Head of caudate nucleus (tissue), 42 donors: Measurements from ENCODE around the gene BCO1.
A peak's percentile ranks its signal among the peaks of the same experiment; 100 is the strongest.
"Not testable (repeated sequence)": the region's sequence is repeated elsewhere in the genome, so short reads cannot be mapped to it uniquely, and the experiment has no call there.

Source experiments
- DNase-seq, 42 donors: peaks; one replicate each; pipeline versions ENCODE4 v3.0.0 to v3.0.0-alpha.2; 2020 to 2021; ENCODE audit warnings: mixed read lengths in 7 of 42
- intact Hi-C: fragments of 100-400 bp; cut with DNase I; formaldehyde crosslinking; loops from one replicate; pipeline ENCODE4 v1.15.0; 2022

Gene BCO1

GRCh38 chr16:81225697-81226096, 12.8 kb upstream of the BCO1 start:
- intact Hi-C loops, DNase-seq: not testable (repeated sequence)

DNA sequence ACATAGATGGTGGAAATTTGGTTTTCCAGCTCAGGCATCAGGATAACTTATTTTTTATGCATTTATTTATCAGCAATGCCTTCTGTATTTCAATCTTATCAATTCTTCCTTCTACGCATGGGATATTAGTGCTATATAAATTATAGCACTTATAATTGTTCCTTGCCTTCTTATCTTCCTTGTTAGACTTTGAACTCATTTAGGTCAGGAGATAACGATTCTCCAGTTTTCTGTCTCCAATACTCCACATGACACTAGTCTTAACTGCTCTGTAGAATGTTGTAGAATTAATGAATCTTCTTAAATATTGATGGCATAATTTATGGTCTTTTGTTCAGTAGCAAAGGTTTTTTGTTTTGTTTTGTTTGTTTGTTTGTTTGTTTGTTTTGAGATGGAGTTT, 10.7 kb upstream of the BCO1 start:
- intact Hi-C loops, result no loop called here
- DNase-seq, result no peak

DNA sequence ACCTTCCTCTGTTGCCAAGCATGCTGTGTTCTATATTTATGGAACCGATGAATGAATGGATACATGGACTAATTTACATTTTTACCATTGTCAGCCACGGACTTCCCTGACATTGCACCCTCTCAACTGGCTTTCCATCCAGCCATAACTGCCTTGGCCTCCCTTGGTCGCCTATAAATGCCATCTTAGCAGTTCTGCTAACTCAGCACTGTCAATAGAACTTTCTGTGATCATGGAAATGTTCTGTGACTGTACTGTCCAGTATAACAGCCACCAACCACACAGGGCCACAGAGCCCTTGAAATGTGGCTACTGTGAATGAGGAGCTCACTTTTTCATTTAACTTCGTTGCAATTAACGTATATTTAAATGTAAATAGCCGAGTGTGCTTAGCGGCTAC, 8.7 kb upstream of the BCO1 start:
- intact Hi-C loops, result no loop called here
- no peak for DNase-seq

- intact Hi-C loops, result no loop called here
- no peak for DNase-seq
Measured at GRCh38 chr16:81231014-81231413, 7.5 kb upstream of the BCO1 start.

- intact Hi-C loops, result no loop called here
- DNase-seq, result no peak
Measured at GRCh38 chr16:81232740-81233367, 5.6 kb upstream of the BCO1 start.

DNA sequence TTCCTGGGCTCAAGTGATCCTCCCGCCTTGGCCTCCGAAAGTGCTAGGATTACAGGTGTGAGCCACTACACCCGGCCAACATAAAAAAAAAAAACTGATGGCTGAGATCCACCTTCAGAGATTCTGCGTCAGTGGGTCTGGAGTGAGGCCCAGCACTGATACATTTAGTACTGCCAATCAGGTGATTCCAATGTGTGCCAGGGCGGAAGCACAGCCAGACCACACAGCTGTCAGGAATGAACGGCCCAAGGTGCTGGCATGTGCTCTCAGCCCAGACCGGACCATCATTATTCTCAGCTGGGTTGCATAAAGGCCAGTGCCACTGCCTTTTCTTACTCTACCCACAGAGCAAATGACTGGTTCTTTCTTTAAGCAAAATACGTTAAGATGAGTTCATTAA, 1.2 kb upstream of the BCO1 start:
- intact Hi-C loops, result no loop called here
- peak in 18 of 42 donors; percentile 18 to 63 (median 37) for DNase-seq

DNA sequence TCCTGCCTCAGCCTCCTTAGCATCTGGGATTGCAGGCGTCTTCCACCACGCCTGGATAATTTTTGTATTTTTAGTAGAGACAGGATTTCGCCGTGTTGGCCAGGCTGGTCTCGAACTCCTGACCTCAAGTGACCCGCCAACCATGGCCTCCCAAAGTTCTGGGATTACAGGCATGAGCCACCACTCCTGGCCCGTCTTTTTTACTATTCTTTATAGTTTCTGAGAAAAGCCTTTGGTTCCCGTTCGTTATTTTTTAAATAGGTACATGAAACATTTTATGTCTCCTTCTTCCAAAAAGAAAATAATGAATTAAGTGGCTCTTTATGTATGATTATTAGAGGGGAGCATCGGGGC, 570 bp upstream of the BCO1 start:
- intact Hi-C loops, result no loop called here
- no peak for DNase-seq

DNA sequence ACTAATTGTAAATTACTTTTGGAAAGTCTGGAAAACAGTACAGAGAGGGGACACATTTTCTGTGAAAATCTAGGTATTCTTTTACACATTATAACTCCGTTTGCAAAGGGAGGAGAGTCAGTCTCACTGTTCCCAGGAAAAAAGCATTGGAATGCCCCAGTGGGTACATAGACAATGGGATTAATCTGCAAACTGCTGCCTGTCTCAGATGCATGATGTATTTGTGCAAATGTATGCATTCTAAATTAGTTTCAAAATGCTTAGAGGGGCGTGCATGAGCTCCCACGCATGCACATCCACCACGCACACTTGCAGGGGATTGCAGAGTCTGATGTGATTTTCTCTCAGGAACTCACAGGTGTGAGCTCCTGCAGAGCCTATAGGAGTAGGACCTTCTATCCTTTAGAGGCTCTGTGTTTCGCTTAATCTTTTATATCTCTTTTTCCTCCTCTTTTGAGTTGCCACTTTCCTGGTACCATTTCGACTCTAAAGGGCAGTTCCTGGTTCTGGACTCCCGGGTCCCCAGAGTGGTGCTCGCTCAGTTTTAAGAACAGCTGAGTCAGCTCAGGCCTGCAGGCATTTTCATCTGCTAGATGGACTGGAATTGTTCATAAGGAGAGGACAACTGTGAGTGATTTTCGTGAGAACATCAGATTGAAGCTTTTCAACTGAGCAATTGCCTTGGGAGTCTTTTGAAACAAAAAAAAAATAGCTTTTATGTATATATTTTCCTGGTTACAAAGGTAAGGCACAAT, 1.1 kb downstream of the BCO1 start:
- intact Hi-C loops, result no loop called here
- DNase-seq, result no peak

DNA sequence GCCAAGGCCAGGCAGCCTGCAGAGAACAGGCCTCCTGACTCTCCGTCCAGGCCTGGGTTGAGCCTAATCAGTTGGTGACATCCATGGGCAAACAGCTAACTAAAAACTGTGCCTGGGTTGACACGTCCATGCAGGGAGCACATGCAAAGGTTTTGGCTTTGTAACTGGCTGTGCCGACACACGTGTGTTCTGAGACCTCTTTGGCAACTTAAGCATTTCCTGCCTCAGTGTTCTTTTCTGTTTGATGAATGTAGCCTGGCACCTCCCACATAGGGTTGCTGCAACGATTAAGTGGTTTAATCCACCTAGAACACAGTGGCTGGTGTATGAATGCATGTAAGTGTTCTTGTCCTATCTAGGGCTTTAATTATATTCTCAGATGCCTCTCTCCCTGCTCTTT, 3.2 kb downstream of the BCO1 start:
- intact Hi-C loops, result no loop called here

GRCh38 chr16:81242977-81243618, 4.6 kb downstream of the BCO1 start:
- intact Hi-C loops, result no loop called here
- DNase-seq, result no peak

More for the DNA sequence above, 3.2 kb downstream of the BCO1 start:
- DNase-seq, result no peak

DNA sequence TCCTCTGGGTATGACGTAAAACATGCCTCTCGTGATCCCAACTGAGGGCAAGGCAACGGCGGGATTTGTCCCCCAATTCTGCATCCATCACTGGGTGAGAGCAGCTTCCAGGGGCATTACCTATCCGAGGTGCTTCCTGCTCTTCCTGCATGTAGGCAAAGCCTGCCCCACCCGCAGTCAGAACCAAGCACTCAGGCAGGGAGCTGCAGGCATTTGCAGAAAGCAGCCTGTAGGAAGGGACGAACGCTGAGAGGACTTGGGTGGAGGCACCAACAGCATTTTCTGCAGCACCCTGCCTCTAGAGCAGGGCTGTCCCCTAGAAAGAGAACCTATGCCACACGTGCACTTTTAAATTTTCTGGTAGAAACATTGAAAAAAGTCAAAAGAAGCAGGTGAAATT, 5.5 kb downstream of the BCO1 start:
- peak in 8 of 42 donors; percentile 12 to 48 (median 26) for DNase-seq
- intact Hi-C loops, result no loop called here

GRCh38 chr16:81251871-81252270, 13.4 kb downstream of the BCO1 start:
- DNase-seq, result no peak
- intact Hi-C loops, result no loop called here

GRCh38 chr16:81253141-81253540, 14.7 kb downstream of the BCO1 start:
- DNase-seq, result no peak
- intact Hi-C loops, result no loop called here

DNA sequence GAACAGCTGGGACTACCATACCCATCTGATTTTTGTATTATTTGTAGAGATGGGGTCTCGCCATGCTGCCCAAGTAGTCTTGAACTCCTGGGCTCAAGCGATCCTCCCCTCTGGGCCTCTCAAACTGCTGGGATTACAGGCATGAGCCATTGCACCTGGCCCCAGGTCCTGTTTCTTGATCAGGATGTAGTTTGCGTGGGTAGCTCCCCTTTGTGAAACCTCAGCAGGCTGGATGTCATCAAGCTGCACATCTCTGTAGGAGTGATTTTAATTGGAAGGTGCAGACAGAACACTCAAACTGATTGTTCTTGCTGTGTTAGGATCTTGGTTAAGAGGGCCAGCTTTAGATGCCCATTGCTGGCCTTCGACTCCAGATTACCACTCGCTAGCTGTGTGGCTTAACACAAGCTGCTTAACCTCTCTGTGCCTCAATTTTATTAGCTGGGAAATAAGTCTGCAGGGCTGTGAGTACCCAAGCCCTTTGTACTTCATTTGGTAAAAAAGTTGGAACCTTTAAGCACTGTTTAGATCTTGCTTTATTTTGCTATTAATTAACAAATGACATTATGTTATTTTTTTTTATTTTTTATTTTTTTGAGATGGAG, 16.5 kb downstream of the BCO1 start:
- peak in 2 of 42 donors; percentile 35 to 53 for DNase-seq

DNA sequence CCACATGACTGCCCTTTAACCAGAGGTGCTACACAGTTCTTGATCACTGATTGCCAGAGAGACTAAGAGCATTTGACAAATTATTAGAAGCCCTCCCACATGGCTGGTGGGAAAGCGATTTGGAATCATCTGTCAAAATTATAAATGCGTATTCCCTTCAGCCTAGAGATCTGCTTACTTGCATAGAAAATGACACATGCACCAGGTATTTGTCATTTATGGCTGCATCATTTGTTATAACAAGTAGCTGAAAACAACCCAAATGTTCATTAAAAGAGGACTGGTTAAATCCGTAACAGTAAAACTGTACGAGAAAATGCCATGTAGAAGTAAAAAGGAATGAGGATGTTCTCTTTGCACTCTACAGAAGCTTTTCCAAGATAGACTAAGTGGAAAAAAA, 21.4 kb downstream of the BCO1 start:
- no peak for DNase-seq
- intact Hi-C loops, result no loop called here

More for the DNA sequence above, 16.5 kb downstream of the BCO1 start:
- intact Hi-C loops, result no loop called here

DNA sequence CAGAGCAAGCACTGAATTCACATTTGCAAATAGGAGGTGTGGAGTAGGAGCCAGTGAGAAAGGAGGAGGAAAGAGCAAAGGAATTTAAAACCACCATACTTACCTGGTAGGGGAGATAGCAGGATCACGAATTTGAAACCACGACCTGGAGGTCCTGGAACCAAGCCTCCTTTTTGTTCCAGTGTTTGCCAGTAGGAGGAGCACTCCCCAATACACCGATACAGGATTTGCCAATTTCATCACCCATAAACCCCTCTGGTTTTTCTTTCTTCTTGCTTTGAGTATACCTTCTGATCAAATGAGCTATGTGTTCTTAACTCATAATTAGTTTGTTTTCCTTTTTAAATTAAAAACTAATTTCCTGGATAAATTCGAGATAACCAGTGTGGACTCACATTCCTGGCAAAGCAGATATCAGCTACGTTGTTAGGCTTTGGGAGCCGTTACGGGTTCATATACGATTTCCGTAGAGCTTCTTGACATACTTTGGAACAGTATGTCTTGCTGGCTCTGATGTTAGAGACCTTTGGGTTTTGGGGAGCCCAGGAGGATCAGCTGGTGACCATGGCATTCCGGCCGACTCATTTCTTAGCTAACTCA, 22.7 kb downstream of the BCO1 start:
- intact Hi-C loops, result no loop called here

DNA sequence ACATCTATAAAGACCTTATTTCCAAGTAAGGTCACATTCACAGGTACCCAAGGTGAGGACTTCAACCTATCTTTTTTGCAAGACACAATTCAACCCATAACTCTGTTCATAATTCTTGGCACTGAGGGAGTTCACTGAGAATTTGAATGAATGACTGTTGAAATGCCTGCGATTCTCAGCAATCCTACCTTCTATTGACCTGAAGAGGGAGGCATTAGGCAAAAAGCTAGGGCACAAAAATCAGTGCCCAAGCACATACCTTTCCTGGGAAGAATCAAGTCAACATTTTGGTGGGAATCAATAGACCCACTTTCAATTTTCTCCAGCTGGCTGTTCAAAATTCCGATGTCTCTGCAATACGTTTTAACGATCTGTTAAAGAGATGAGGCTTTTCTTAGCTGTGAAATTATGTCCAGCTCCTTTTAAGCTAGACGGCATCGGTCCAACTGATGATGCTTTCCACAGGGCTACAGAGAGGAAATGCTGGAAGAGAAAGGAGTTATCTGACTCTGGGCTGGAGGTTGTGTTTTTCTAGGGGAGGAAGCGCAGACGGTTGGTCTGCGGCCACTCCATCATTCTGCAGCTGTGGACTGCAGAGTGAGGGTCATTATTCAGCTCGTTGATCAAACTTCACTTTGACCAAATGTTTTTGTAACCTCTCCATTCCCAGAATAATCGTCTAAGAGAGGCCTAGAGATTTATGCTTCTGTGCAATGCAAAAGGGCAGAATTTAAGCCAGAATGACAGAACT, 25.2 kb downstream of the BCO1 start:
- intact Hi-C loops, result no loop called here
- DNase-seq, result no peak

More for the DNA sequence above, 22.7 kb downstream of the BCO1 start:
- DNase-seq, result no peak

DNA sequence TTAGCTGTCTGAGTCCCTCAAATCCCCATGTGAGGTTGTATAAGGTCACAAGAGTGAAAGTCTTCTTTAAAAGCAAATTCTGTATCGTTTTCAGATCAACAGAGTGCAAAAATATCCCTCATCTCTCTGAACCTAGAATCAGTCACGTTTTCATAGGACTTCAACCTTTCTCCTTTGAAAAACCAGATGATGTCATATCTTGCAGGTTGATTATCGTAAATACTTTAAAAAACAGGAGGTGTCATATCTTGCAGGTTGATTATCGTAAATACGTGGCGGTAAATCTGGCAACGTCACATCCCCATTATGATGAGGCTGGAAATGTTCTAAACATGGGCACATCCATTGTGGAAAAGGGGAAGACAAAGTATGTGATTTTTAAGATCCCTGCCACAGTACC, 25.9 kb downstream of the BCO1 start:
- DNase-seq, result no peak
- intact Hi-C loops, result no loop called here

- intact Hi-C loops, result no loop called here
Measured at GRCh38 chr16:81265052-81265451, 26.6 kb downstream of the BCO1 start.

More at GRCh38 chr16:81265052-81265451, 26.6 kb downstream of the BCO1 start:
- no peak for DNase-seq
